NCI-H82 treated with DMSO at 0.1 percent for 48 hours (cell line): ENCODE data around the gene SNED1.

Source experiments
- DNase-seq: peaks from one replicate; lab custom pipeline; 2025; ENCODE audit not compliant: unreplicated experiment; lab: John Stamatoyannopoulos, UW

SNED1 gene

GRCh38 chr2:240959941-240960308 lies 38.5 kb upstream of the SNED1 start:
- no peak for DNase-seq

- no peak for DNase-seq
Observed at GRCh38 chr2:240960309-240960970, 38.0 kb upstream of the SNED1 start.

- no peak for DNase-seq
Observed at GRCh38 chr2:240960971-240961876, 37.2 kb upstream of the SNED1 start.

GRCh38 chr2:240961910-240962299 lies 36.5 kb upstream of the SNED1 start:
- no peak for DNase-seq

- DNase-seq, result no peak
Observed at GRCh38 chr2:240962300-240963064, 35.9 kb upstream of the SNED1 start.

GRCh38 chr2:240963065-240963867 lies 35.2 kb upstream of the SNED1 start:
- no peak for DNase-seq

GRCh38 chr2:240963868-240964703 lies 34.3 kb upstream of the SNED1 start:
- no peak for DNase-seq

GRCh38 chr2:240964704-240965295 lies 33.6 kb upstream of the SNED1 start:
- DNase-seq, result no peak

GRCh38 chr2:240965296-240965904 lies 33.0 kb upstream of the SNED1 start:
- no peak for DNase-seq

GRCh38 chr2:240965905-240966456 lies 32.4 kb upstream of the SNED1 start:
- no peak for DNase-seq

GRCh38 chr2:240966457-240966905 lies 31.9 kb upstream of the SNED1 start:
- DNase-seq, result no peak

GRCh38 chr2:240966906-240967680 lies 31.3 kb upstream of the SNED1 start:
- DNase-seq, result no peak

- no peak for DNase-seq
Observed at GRCh38 chr2:240967681-240968621, 30.5 kb upstream of the SNED1 start.

GRCh38 chr2:240968731-240969624 lies 29.4 kb upstream of the SNED1 start:
- DNase-seq, result no peak

- DNase-seq, result no peak
Observed at GRCh38 chr2:240970104-240970503, 28.3 kb upstream of the SNED1 start.

- no peak for DNase-seq
Observed at GRCh38 chr2:240970816-240971215, 27.6 kb upstream of the SNED1 start.
